Activated CD4-positive, alpha-beta T cell treated with anti-CD3 and anti-CD28 coated beads, Interleukin-2, amount 50 U/mL, for 24 hours (primary cell): Measurements from ENCODE around the gene NRAS.

Source experiments
- DNase-seq, 2 donors: peaks; one replicate each; pipeline ENCODE4 v3.0.0-alpha.2; 2020; ENCODE audit warnings: low read depth in 1 of 2, low spot score in 1 of 2

NRAS gene

GRCh38 chr1:114685851-114686250 lies 30.7 kb downstream of the NRAS start:
- no peak for DNase-seq

- DNase-seq = no peak
Measured at GRCh38 chr1:114677691-114678090, 38.9 kb downstream of the NRAS start.

GRCh38 chr1:114676115-114676514 lies 40.5 kb downstream of the NRAS start:
- DNase-seq = no peak

- no peak for DNase-seq
Measured at GRCh38 chr1:114671939-114672275, 44.7 kb downstream of the NRAS start.

- DNase-seq = no peak
Measured at GRCh38 chr1:114671011-114671938, 45.3 kb downstream of the NRAS start.

GRCh38 chr1:114670083-114671010 lies 46.2 kb downstream of the NRAS start:
- DNase-seq = peak; percentile 72 to 79

GRCh38 chr1:114669562-114670082 lies 46.9 kb downstream of the NRAS start, which contains the start of gene DENND2C:
TSS of gene DENND2C (minus strand) at chr1:114670049. CDS start at chr1:114625984, 44,065 bp downstream.
- DNase-seq = no peak

GRCh38 chr1:114668784-114669561 lies 47.6 kb downstream of the NRAS start:
- DNase-seq = no peak

- no peak for DNase-seq
Measured at GRCh38 chr1:114668373-114668772, 48.2 kb downstream of the NRAS start.

GRCh38 chr1:114666954-114667353 lies 49.6 kb downstream of the NRAS start:
- no peak for DNase-seq

GRCh38 chr1:114660238-114660637 lies 56.3 kb downstream of the NRAS start:
- DNase-seq = no peak
